GM21515 (cell line): Measurements from ENCODE around the gene SYNPO.

Source experiments
- ATAC-seq: cut with Tn5 transposase; IDR thresholded peaks from one replicate; pipeline ENCODE4 v1.9.1; 2021; ENCODE audit not compliant: unreplicated experiment

Gene SYNPO

GRCh38 chr5:150640311-150641005 is at the start of gene SYNPO:
Gene SYNPO, plus strand, starts transcription at chr5:150640660. Its CDS starts 7,616 bp downstream, at chr5:150648276.
- no peak for ATAC-seq

DNA sequence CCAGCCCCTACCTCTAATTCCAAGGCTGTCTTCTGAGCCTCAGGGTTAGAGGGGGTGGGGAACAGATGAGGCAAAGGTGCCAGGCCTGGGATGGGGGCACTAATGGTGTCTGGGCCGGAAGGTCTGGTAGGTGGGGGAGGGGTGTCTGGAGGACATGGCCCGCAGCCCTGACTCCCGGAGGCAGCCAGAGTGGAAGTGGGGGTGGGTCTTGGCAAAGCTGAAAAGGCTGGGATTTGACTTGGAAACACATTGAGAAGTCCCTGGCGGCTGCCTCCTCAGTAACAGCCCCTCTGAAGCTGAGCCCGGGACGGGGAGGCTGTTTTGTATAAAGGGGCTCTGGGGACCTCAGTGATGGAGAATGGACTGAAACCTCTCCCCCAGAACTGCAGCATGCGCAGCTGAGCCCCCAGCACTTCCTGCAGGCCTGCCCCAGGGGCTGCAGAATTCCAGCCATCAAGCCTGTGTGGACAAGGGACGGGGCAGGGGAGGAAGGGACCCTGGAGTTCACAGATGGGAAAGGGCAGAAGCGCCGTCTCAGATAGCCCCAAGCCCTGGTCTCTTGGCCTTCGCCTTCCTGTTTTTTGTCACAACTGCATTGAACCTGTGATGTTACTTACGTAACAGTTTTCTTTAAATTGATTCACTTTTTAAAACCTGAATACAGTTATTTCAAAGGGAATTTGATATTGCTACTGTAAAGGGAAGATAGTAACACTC is 49.3 kb upstream of the SYNPO start:
- no peak for ATAC-seq

DNA sequence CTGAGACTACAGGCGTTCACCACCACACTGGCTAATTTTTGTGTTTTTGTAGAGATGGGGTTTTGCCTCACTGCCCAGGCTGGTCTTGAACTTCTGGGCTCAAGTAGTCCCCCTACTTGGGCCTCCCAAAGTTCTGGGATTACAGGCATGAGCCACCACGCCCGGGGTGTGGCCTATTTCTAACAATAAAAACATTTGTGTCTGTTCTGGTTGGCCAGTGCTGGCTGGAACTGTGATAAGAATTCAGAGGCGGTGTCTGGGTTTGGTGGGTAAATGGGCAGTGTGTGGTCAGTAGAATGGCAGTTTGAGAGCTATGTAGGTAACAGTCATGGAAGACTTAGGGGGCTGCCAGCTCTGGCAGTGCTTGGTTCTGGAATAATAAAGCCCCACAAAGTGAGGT is 46.9 kb upstream of the SYNPO start:
- no peak for ATAC-seq

- ATAC-seq, result no peak
These were observed 46.5 kb upstream of the SYNPO start for GRCh38 chr5:150593996-150594395.

DNA sequence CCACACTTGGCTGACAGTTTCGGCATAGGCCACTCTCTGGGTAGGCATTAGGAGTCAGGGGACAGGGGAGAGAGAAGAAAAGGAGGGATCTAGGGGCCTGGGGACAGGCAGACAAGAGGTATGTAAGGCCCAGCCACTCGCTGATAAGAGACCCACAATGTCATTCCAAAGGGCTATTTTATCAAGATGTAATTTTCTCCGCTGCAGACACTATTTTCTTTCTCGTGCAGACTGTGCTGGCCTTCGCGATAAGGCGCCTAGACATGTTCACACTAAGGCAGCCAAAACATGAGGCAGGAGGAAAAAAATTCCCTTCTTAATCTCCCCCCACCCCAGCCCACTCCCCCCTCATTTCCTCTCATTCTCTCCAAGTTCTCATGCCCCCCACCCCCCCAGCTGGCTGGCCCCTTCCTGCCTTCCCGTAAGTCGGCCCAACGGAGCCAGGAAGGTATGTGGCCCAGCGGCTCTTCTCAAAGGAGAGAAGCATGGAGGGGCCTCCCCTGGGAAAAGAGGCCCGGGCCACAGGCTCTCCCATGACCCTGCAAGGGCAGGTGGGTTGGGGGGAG is 44.9 kb upstream of the SYNPO start:
- ATAC-seq, result no peak

DNA sequence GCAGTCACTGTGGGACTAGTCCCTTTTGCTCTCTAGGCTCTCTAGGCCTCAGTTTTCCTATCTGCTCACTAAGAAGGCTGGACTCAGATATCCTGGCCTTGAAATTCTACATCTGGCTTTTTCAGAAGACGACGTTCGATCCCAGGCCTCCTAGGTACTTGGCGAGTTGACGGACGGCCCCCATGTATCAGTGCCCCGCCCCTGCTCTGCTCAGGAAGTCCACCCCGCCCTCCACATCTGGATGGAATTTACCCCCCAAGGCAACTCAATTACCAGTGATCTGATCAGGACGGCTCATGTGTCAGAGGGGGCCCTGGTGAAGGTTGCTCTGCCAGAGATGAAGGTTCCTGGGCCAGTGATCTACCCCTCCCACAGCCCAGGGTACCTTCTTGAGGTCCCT is 44.1 kb upstream of the SYNPO start:
- no peak for ATAC-seq

DNA sequence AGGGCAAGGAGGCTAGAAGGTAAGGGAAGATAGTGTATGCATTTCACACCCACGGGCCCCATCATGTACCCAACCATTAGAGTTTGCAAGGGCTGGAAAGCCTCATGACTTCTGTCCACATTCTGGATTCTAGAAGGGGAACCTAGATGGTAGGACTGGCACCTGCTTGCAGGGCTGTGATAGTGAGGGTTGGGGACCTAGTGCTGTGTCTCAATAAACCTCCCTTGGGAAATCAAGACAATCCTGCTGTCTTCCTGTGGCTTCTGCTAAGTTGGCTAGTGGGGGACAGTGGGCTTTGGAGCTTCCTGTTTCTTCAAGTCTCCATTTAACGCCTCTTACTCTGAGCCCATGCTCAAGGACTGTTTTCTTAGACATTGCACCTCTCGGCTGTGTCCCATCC is 43.6 kb upstream of the SYNPO start:
- no peak for ATAC-seq

DNA sequence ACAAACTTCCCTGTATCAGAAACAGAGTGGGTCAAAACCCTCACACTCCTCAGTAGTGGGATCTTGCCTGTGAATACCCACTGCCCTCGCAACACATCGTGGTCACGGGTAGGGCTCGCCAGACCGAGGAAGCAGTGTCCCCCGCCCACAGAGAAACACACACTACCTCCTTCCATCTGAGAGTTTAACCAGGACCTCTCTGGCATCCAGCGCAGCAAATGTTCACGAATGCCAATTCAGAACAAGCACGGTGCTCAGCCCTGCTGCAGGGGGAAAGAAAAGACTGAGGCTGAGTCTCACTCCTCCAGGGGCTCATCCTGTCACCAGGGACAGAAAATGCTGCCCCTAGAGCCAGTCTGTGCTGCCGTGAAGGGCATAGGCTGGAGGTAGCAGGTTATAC is 42.5 kb upstream of the SYNPO start:
- no peak for ATAC-seq

DNA sequence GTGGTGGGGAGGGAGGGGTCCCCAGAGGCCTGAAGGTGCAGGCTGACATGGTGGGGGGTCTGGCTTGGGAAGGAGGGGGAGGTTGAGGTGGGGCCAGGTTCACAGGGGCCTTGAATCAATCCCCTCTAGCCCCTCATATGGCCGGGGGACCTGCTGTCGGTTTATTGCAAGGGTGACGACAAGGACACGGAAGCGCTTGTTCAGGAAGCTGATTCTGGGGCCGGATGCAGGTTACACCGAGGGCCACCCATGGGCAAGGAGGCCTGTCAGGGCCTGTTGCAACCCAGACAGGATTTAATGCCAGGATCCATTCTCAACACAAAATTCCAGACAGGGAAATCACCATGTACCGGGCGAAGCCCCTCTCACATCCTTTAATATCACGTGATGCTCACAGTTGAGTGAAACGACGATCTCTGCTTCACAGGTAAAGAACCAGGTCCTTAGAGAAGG is 41.6 kb upstream of the SYNPO start:
- no peak for ATAC-seq

GRCh38 chr5:150599281-150599680 is 41.2 kb upstream of the SYNPO start:
- ATAC-seq, result no peak

GRCh38 chr5:150599917-150600511 is 40.4 kb upstream of the SYNPO start:
- no peak for ATAC-seq

- no peak for ATAC-seq
These were observed 39.6 kb upstream of the SYNPO start for GRCh38 chr5:150600616-150601490.

- no peak for ATAC-seq
These were observed 38.7 kb upstream of the SYNPO start for GRCh38 chr5:150601491-150602345.

- no peak for ATAC-seq
These were observed 37.4 kb upstream of the SYNPO start for GRCh38 chr5:150603052-150603451.

DNA sequence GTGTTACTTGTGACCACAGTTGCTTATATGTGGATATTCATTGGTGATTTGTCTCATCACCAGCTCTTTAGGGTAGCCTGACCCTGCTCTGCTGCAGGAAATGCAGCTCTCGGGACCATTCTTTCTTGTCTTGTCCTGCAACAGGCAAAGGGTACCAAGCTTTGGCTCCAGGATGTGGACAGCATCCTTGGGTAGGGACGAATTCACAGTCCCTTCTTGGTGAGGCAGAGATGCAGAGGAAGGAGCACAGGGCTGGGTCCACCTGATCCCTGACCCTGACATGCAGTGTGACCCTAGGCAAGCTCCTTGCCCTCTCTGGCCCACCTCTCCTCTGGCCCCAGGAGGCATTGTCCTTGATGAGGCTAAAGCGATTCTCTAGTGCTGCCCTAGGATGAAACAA is 37.0 kb upstream of the SYNPO start:
- no peak for ATAC-seq

DNA sequence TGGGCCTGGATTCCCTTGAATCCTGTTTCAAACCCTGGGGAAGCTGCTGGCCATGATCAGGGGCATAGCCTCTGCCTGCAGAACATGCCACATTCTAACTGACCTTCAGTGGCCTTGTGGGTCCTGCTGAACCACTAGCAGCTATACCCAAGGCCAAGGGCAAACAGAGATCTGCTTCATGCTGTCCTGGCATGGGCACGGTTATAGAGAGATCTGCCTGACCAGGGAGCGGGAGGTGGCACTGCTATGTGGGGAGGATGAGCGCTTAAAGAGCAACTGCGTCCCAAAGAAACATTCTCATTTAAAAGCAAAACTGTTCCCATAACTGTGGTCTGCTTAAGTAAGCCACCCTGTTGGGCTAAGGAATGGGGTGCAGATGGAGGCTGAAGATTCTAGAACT is 36.5 kb upstream of the SYNPO start:
- no peak for ATAC-seq

DNA sequence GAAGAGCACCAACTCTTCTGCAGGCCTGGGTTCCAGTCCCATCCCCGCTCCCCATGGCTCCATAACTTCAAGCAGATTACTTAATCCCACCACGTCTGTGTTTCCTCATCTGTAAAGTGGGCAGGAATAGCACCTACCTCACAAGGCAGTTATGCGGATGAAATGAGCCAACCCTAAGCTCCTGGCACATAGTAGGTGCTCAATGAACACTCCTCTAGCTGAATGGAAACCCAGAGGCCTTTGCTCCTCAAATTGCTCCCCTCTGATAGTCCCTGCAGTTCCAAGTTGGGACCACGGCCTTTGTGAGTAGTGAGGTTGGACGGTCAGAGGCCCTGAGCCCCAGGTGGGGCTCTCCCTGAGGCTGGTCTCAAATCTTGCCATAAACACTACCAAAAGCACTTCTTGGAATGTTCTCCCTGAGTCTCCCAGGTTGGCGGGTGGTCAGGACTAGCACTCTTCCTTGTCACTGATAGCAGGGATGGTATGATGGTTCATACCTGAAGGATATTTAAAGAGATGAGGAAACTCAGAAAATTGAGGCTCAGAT is 35.5 kb upstream of the SYNPO start:
- no peak for ATAC-seq

DNA sequence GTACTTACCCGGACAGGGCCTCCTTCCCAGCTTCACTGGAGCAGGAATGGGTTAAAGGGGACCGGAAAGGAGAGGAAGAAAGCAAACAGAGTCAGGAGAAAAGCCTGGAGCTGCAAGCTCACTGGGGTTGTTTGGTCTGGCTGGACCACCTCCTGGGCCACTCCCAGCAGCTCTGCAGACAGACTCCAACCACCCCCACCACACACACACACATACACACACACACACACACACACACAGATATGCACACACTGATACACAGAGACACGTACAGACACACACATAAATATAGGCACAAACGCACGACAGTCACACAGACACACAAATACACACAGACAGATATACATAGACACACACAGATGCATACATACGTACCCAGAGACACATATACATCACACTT is 34.9 kb upstream of the SYNPO start:
- no peak for ATAC-seq

GRCh38 chr5:150606476-150606875 is 34.0 kb upstream of the SYNPO start:
- ATAC-seq, result no peak

- no peak for ATAC-seq
These were observed 33.4 kb upstream of the SYNPO start for GRCh38 chr5:150607105-150607504.
